GM21723 (cell line): ENCODE measurements around the gene SLC2A14.
"Not testable (repeated sequence)": the region's sequence is repeated elsewhere in the genome, so short reads cannot be mapped to it uniquely, and the experiment has no call there.

Experiments used
- ATAC-seq: cut with Tn5 transposase; IDR thresholded peaks from one replicate; pipeline ENCODE4 v1.9.1; 2021; ENCODE audit warnings: mild to moderate bottlenecking, moderate library complexity; ENCODE audit not compliant: unreplicated experiment

Gene SLC2A14

DNA sequence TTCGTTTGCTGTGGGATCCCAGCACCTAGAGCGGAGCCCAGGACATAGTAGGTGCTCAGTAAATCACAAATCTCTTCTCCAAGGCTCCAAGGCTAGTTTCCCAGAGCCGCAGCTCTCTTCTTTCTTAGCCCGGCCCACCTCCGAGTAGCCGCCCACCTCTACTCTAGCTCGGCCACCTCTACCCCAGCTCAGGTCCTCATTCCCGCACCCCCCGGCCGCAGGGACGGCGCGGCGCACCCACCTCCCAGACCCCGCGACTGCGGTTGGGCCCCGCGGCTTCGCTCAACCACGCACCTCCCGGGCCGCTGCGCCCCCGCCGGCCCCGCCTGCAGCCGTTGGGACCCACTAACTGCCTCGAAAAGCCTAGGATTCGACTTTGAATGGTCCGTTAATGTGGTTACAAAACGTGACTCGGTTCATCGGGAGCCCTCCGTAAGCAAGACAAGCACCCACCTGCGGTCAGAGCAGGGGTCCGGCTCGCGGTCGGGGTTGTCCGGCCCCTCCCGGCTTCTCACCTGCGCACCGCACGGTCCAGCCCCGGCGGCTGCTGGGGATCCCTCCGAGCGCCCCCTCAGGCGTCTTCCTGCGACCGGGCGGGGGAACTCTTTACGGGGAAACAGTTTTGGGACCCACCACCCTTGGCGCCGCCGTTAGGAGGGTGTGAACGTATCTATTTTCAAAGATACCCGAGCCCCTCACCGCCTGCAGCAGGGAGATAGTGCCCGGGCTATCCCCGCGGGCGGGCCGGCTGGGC is at the start of gene SLC2A14:
Gene SLC2A14, minus strand, starts transcription at position 350 of the 754 bp plus-strand sequence. CDS start 3,035 bp downstream, outside the sequence.
- no peak for ATAC-seq

- ATAC-seq, result not testable (repeated sequence)
Observed at GRCh38 chr12:7921181-7921580, 48.5 kb upstream of the SLC2A14 start.

GRCh38 chr12:7918268-7918590 is 45.5 kb upstream of the SLC2A14 start:
- not testable (repeated sequence) for ATAC-seq

- no peak for ATAC-seq
Observed at GRCh38 chr12:7917392-7918267, 44.9 kb upstream of the SLC2A14 start.

GRCh38 chr12:7916936-7917335 is 44.2 kb upstream of the SLC2A14 start:
- ATAC-seq, result no peak

- ATAC-seq, result no peak
Observed at GRCh38 chr12:7915661-7916403, 43.1 kb upstream of the SLC2A14 start.

DNA sequence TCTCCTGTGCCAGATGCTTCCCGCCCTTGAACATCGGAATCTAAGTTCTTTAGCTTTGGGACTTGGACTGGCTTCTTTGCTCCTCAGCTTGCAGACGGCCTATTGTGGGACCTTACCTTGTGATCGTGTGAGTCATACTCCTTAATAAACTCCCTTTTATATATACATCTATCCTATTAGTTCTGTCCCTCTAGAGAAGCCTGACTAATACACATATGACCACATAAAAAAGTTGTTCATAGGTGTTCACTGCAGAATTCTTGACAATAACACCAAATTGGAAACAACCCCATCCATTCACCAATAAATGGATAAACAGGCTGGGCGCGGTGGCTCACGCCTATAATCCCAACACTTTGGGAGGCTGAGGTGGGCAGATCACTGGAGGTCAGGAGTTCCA is 37.4 kb upstream of the SLC2A14 start:
- ATAC-seq, result not testable (repeated sequence)

DNA sequence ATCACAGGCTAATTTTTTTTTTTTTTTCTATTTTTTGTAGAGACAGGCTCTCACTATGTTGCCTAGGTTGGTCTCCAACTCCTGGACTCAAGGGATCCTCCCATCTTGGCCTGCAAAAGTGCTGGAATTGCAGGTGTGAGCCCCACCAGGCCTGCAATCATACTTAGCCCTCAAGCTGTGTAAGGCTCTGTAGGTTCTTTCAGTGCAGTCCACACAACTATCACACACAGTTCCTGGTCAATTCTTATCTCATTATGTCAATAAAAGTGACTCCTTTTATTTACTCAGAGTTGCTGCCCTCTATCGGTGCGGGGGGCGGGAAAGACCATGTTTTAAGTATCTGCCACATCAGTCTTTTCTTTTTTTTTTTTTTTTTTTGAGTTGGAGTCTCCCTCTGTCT is 34.3 kb upstream of the SLC2A14 start:
- no peak for ATAC-seq

- not testable (repeated sequence) for ATAC-seq
Observed at GRCh38 chr12:7906303-7906702, 33.6 kb upstream of the SLC2A14 start.

DNA sequence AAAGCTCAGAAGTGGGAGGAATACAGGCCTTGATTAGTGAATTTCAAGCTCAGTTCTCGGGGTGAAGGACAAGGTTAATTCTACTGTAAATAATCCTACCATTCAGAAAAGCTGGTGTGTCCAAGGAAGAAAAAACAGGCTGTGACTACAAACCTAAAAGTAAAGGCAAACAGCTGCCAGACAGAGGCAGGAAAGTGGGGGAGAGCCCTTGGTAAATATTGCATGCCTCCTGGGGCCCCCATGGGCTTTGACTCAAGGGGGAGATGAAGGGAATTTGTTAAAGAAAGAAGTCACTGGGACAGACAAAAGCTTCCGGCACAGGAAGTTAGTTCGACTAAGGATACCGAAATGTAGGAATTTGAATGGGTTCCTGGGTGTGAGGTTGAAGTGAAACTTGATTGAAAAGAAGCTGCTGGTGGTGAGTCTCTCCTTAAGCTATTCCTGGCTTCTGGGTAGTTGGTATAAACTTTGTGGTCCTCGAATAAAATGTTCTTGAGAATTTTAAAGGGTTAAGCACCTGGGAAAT is 32.9 kb upstream of the SLC2A14 start:
- not testable (repeated sequence) for ATAC-seq

DNA sequence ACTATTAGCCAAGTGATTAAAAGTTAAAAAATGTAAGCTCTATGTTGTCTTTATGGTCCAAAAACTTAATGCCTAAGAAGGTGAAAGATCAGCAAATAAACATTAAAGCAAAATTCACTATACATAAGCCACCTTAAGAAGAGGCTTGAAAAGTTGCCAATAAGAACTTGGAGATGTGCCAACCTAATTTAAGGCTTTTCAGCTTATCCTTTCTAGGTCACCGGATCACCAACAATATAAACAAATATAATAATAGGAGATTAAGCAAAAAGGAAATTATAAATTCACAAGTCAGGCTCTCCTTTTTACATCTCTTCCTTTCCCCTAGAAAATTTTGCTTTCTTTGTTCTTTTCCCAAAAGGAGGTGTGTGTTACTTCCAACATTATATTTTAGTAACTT is 32.4 kb upstream of the SLC2A14 start:
- ATAC-seq, result no peak

- not testable (repeated sequence) for ATAC-seq
Observed at GRCh38 chr12:7902416-7902815, 29.7 kb upstream of the SLC2A14 start.

GRCh38 chr12:7899755-7900154 is 27.0 kb upstream of the SLC2A14 start:
- ATAC-seq, result no peak

DNA sequence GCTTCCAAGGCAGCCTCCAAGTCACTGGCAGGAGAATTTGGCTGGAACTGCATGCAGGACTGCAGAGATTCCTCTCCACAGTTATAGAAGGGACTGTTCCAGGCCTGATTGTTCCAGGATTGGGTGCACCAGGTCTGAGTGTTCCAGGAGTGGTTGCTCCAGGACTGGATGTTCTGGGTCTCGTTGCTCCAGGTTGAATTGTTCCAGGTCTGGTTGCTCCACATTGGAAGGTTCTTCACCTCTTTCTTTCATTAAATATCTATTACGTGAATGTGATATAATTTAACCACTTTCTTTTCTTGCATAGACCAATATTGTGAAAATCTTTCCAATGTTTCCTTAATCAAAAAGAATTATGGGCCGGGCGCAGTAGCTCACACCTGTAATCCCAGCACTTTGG is 24.0 kb upstream of the SLC2A14 start:
- not testable (repeated sequence) for ATAC-seq

DNA sequence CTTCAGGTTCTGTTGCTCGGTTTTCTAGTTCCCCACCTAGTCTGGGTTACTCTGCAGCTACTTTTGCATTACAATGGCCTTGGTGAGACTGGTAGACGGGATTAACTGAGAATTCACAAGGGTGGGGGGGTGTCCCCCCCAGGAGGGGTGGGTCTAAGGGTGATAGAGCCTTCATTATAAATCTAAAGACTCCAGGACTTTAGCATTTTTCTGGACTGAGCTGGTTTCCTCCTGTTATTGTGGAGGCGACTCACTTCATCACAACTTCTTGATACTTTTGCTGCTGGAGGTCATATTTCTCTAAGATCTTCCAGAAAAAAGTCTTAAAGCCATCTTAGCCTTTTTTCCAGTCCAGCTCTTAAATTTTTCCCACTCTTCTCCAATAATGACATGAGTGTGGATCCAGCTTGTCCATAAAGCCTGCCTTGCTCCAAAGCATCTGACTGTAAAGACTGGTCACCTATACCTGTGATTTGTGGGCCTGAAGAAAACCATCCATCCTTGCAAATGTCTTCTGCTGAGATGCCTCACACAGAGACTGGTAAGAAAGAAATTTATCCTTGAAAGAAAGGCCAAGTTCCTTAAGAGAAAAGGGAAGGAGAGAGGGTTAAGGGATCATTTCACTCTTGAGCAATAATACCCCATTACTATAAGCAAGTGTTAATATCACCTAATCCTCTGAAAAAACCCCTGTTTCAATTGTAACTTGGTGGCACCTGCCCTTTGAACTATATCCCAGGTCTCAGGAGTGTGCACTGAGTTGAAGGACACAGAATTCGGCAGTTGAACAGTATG is 19.7 kb upstream of the SLC2A14 start:
- ATAC-seq, result no peak

- no peak for ATAC-seq
Observed at GRCh38 chr12:7884689-7885088, 12.0 kb upstream of the SLC2A14 start.

DNA sequence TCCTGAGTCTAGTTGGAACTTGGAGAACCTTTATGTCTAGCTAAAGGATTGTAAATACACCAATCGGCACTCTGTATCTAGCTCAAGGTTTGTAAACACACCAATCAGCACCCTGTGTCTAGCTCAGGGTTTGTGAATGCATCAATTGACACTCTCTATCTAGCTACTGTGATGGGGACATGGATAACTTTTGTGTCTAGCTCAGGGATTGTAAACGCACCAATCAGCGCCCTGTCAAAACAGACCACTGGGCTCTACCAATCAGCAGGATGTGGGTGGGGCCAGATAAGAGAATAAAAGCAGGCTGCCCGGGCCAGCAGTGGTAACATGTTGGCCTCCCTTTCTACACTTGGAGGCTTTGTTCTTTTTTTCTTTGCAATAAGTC is 9.0 kb upstream of the SLC2A14 start:
- not testable (repeated sequence) for ATAC-seq

- not testable (repeated sequence) for ATAC-seq
Observed at GRCh38 chr12:7880952-7881735, 8.4 kb upstream of the SLC2A14 start.

DNA sequence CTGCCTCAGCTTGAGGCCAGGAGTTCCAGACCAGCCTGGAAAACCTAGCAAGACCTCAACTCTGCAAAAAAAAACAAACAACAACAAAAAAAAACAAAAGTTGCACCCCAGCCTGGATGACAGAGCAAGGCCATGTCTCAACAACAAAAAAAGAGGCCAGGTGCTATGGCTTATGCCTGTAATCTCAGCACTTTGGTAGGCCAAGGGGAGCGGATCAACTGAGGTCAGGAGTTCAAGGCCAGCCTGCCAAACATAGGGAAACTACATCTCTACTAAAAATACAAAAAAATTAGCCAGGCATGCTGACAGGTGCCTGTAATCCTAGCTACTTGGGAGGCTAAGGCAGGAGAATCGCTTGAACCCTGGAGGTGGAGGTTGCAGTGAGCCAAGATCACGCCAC is 6.5 kb upstream of the SLC2A14 start:
- no peak for ATAC-seq

DNA sequence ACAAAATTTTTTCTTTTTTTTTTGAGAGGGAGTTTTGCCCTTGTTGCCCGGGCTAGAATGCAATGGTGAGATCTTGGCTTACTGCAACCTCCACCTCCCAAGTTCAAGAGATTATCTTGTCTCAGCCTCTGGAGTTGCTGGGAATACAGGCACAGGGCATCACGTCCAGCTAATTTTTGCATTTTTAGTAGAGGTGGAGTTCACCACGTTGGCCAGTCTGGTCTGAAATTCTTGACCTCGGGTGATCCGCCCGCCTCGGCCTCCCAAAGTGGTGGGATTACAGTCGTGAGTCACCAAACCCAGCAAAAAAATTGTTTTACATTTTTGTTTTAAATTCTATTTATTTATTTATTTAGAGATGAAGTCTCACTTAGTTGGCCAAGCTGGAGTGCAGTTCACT is 4.7 kb upstream of the SLC2A14 start:
- no peak for ATAC-seq
